ENCODE results near the gene ATG7.
"Not testable (repeated sequence)": the region's sequence is repeated elsewhere in the genome, so short reads cannot be mapped to it uniquely, and the experiment has no call there.

The ATG7 gene

DNA sequence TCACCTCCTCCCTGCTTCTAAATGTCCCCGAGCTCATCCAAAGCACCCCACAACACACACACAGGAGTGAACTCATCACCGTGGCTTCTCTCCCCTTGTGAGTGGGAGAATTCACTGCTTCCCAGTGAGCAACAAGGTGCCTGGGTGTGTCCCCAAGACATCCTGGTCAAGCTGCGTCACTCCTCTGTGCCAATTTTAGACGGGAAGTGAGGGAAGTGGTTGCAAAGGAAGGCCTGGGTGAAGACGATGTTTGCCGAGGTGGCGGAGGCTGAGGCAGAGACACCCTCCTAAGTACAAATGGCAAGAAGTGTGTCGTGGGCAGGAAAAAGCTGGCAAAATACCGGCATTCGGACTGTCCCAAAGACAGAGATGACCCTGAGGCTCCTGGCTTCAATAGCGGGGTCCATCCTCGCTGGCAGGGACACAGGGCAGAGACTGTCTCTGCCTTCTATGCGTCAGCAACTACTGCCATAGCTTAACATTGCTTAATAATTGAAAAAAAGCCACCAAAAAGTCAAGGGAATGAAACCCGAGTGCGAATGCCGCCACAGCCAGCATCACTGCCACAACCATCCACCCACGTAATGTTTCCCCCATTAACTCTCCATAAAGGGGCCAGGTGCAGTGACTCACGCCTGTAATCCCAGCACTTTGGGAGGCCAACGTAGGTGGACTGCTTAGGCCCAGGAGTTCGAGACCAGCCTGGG, 298.7 kb downstream of the ATG7 start:
- TF ChIP-seq, protein P1, sequence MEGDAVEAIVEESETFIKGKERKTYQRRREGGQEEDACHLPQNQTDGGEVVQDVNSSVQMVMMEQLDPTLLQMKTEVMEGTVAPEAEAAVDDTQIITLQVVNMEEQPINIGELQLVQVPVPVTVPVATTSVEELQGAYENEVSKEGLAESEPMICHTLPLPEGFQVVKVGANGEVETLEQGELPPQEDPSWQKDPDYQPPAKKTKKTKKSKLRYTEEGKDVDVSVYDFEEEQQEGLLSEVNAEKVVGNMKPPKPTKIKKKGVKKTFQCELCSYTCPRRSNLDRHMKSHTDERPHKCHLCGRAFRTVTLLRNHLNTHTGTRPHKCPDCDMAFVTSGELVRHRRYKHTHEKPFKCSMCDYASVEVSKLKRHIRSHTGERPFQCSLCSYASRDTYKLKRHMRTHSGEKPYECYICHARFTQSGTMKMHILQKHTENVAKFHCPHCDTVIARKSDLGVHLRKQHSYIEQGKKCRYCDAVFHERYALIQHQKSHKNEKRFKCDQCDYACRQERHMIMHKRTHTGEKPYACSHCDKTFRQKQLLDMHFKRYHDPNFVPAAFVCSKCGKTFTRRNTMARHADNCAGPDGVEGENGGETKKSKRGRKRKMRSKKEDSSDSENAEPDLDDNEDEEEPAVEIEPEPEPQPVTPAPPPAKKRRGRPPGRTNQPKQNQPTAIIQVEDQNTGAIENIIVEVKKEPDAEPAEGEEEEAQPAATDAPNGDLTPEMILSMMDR (IDR thresholded peaks at IDR 0.05) = no peak
- peak overlapping the region; percentile 95 to 97 for H3K27ac ChIP-seq
- peak; percentile 75 for DNase-seq (ENCODE audit: low spot score)
- H3K4me3 ChIP-seq = no peak overlapping the region

DNA sequence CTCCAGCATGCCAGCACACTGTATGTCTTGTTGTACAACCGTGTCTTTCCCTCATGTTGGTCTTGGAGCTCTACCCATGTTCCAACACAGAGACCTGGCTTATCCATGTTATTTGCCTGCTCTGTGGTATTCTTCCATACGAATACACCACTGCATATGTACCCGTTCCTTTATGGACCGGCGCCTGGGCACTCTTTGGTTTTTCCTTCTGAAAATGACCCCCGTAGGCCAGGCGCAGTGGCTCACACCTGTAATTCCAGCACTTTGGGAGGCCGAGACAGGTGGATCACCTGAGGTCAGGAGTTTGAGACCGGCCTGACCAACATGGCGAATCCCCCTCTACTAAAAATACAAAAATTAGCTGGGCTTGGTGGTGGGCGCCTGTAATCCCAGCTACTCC, 300.5 kb downstream of the ATG7 start:
- not testable (repeated sequence) for DNase-seq (ENCODE audit: low spot score); H3K4me3 ChIP-seq; H3K27ac ChIP-seq

DNA sequence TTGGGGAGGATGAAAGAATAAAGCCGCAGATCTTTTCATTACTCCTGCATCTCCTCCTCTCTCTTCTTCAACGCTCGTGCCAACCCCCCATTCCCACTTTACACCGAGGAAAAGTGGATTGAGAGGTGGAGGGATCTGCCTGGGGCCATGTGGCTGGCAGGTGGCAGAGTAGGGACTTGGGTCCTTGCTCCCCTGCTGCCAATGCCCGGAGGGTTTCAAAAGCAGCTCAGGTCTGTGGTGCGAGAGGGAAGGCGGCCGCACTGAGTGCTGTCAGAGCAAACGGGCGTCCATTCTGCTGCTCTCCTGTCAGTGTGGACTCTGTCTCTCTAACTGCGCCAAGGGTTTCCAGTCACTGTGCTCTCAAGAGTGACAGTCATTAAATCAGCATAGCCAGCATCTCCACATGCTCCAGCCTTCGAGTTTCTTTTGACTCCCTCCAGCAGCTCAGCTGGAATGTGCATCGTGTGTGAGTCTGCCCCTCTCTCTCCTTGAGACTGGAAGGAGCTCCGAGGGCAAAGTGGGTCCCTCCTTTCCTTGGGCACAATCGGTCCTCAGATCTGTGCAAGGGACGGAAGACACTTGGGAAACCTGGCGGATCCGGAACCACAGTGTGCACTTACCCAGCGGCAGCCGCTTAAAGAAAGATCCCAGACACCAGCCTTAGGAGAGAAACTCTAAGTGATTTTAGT, 302.9 kb downstream of the ATG7 start:
- Histone ChIP-seq H3K27ac (no peak overlapping the region), H3K4me3 (no peak overlapping the region)
- TF ChIP-seq, protein P1 (IDR thresholded peaks at IDR 0.05) = no peak
- peak; percentile 73 for DNase-seq (ENCODE audit: low spot score)

DNA sequence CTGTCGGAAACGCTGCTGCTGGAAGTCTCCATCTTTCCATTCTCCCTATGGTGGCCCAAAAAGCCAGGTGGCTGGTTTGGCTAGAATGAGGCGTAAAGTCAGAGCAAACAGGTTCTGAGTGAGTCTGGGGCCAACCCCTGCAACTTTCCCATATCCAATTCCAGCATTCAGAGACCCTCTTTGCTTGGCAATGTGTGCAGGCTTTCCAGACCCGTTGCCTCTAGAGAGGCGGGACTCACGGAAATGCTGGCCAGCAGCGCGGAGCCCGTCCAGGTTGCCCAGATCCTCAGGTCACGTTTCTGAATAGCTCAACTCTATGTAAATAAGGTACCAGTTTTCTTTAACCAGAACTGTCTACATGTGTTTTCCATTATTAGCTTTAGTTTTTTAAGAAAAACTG, 303.5 kb downstream of the ATG7 start:
- Histone ChIP-seq H3K4me3 (no peak overlapping the region), H3K27ac (no peak overlapping the region)
- peak; percentile 49 for DNase-seq (ENCODE audit: low spot score)
- TF ChIP-seq, protein P1 (IDR thresholded peaks at IDR 0.05) = no peak

DNA sequence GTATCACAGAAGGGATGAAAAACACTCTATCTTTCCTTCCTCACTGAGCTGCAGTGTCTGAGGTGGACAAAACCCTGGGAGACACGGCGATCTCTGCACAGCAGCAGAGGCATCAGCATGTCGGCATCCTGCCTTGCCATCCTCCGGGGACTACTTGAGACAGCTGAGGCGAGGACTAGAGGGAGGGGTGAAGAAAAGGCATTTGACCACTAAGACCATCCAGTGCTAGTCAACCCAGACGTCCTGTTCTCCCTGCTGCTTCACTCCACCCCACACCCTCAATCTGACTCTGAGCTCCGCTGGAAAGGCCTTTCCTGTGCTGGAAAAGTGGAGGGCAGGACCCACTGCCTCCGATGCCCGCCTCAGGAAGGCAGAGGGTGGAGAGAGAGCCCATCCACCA, 304.3 kb downstream of the ATG7 start:
- Histone ChIP-seq H3K4me3 (no peak overlapping the region), H3K27ac (peak overlapping the region in 1 of 2 donors; percentile 46)
- TF ChIP-seq, protein P1 (IDR thresholded peaks at IDR 0.05) = no peak
- peak; percentile 65 for DNase-seq (ENCODE audit: low spot score)

DNA sequence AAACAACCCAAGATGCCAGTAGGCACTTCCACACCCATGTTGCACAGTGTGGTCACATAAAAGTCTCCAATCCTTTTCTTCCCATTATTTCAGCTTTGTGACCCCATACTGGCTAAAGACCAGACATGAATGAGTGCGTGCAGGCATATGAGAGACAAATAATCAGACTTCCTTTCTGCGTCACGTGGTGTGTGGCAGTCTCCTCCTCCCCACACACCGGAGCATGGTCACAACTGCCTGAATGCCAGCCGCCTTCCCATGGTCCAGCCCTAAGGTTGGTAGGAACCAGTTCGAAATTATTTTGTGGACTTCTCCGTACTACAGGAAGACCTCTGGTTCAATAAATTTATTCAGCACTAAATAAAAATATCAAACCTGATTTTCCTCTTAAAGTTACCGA, 306.0 kb downstream of the ATG7 start:
- DNase-seq (ENCODE audit: low spot score) = no peak

DNA sequence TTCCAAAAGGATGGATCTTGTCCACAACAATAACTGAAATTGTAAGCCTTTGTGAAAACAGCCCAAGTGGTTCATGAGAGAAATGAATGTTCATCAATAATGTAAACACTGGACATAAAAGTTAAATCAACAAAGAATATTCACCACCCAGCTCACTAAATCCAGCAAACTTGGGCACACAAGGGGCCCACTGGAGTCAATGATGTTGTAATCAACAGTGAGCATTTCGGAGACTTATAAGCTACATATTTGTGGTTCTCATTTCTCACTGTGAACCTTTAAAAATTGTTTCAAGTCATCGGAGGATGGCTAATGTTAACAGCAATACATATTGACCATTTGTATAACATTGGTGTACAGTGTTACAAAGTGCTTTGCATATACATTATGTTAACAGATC, 308.4 kb downstream of the ATG7 start:
- TF ChIP-seq, protein P1 (IDR thresholded peaks at IDR 0.05) = no peak
- Histone ChIP-seq H3K4me3 (no peak overlapping the region), H3K27ac (no peak overlapping the region)
- DNase-seq (ENCODE audit: low spot score) = no peak

More for the DNA sequence above, 306.0 kb downstream of the ATG7 start:
- peak overlapping the region in 1 of 2 donors; percentile 11 for H3K27ac ChIP-seq
- no peak overlapping the region for H3K4me3 ChIP-seq
- TF ChIP-seq, protein P1 (IDR thresholded peaks at IDR 0.05) = no peak

Data from coronary artery (tissue), 2 donors.